GM12865 (cell line): Measurements from ENCODE around the gene ZNF350.
"Not testable (repeated sequence)": the region's sequence is repeated elsewhere in the genome, so short reads cannot be mapped to it uniquely, and the experiment has no call there.

Experiments used
- DNase-seq: peaks from one replicate; pipeline ENCODE4 v3.0.0; 2010; ENCODE audit warnings: low read depth
- H3K4me3 ChIP-seq: 2 replicates; pipeline ENCODE4 v1.5.1; 2011; ENCODE audit warnings: mild to moderate bottlenecking, low read depth, low read length, control low read depth
- TF ChIP-seq, protein P1 (sequence below): IDR thresholded peaks from 2 replicates; pipeline ENCODE4 v1.5.1; 2011; ENCODE audit warnings: low read length, control low read depth, low read depth, inconsistent platforms; ENCODE audit not compliant: insufficient read depth; ENCODE audit errors: missing control alignments

Gene ZNF350

DNA sequence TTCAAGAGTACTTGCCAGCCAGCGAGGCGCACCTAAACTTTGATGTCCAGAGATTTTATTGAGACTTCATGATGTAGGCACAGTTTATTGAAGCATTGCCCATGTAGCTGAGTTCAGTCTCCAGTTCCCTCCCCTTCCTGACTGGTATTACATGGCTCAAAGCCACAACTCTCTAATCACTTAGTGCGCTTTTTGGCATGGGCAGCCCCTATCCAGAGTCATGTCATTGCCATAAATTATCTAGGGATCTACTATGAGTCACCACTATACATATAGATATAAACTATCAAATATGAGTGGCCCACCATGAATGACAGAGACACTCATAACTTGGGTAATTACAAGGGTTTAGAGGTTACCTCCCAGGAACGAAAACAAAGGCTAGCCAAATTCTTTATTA is 33.9 kb upstream of the ZNF350 start:
- TF ChIP-seq, protein P1, sequence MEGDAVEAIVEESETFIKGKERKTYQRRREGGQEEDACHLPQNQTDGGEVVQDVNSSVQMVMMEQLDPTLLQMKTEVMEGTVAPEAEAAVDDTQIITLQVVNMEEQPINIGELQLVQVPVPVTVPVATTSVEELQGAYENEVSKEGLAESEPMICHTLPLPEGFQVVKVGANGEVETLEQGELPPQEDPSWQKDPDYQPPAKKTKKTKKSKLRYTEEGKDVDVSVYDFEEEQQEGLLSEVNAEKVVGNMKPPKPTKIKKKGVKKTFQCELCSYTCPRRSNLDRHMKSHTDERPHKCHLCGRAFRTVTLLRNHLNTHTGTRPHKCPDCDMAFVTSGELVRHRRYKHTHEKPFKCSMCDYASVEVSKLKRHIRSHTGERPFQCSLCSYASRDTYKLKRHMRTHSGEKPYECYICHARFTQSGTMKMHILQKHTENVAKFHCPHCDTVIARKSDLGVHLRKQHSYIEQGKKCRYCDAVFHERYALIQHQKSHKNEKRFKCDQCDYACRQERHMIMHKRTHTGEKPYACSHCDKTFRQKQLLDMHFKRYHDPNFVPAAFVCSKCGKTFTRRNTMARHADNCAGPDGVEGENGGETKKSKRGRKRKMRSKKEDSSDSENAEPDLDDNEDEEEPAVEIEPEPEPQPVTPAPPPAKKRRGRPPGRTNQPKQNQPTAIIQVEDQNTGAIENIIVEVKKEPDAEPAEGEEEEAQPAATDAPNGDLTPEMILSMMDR, result no peak
- DNase-seq, result no peak
- H3K4me3 ChIP-seq, result no peak overlapping the region

DNA sequence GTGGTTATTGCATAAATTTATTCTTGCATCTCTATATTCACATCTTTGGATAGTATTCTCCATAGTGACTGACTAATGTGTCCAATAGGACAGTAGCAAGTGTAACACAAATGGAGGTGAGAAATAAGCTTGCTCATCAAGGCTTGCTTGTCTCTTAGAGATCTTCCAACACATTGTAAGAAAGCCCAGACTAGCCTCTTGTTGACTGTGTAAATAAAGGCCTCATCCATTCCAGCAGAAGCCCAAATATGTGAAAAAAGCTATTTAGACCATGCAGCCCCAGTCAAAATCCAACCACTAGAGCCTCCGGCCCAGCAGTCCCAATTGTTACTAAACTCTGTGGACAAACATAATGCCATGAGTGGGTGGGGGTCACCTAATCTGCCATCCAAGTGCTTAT is 24.0 kb upstream of the ZNF350 start:
- no peak for DNase-seq
- no peak overlapping the region for H3K4me3 ChIP-seq
- TF ChIP-seq, protein P1, result no peak

DNA sequence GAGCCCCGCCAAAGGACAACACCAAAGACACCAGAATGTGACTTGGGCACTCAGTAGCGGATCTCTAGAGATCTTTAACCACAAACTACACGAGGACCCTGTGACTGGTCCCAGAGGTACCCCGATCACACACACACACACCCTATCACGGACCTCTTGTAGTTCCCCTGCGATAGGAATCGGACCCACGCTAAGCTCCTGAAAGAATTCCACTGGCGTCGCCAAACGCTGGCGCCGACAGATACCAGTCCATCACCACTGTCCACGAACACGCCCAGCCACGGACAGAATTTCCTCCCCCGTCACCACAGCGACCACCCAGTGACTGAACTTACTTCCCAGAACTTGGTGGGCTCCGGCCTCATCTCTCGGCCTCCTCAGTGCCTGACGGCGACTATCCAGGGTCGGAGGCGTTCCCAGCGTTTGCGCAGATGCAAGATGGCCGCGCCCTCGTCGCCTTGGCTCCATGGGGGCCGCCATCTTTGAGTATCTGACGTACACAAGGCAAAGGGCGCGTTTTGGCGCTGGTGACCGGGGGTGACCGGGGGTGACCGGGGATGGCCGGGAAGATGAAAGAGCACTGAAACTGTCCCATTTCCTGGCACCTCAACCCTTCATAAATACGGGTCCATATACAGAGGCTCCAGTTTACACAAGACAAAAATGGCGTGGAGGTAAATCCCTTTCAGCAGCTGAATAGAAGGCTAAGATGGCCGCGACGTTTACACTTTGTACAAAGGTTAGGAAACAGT is 21.3 kb upstream of the ZNF350 start, which contains the start of gene ZNF615:
ZNF615 (minus strand) TSS at position 406 of the 752 bp plus-strand sequence. CDS start 4,500 bp downstream, outside the sequence.
- peak; percentile 94 for DNase-seq
- TF ChIP-seq, protein P1, result no peak
- peak within 1 kb of the TSS; percentile 66 for H3K4me3 ChIP-seq

DNA sequence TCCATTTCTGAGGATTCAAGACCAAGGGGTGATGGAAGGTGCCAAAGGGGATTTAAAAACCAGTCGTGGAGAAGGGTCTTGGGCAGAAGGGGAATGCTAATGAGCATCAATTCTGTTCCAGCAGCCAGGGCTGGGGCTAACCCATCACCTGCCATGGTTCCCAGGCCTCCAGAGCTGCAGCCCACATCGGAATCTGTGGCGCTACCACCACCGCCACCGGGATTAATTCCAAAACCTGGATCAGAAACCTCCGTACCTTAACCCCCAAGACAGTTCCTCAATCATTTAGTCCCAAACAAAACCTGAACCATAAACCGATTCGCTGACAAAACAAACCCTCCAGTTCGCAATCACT is 20.8 kb upstream of the ZNF350 start:
- no peak for DNase-seq
- peak overlapping the region; percentile 66 for H3K4me3 ChIP-seq
- TF ChIP-seq, protein P1, result no peak

DNA sequence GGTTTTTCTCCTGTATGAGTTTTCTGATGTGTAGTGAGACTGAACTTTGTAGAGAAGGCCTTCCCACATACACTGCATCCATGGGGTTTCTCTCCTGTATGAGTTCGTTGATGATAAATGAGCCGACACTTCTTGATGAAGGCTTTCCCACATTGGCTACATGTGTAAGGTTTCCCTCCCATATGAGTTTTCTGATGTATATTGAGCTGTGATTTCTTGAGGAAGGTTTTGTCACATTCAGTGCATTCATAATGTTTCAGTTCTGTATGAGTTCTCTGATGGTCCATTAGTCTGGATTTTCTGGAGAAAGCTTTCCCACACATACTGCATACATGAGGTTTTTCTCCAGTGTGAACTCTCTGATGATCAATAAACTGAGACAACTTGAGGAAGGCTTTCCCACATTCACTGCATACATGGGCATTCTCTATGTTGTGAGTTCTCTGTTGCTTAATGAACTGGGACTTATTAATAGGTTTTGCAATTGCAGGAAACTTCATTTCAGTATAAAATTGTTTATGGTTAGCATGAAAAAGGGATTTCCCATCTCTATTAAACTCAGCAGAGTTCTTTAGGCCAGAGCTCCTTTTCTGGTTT is 7.5 kb upstream of the ZNF350 start:
- H3K4me3 ChIP-seq, result no peak overlapping the region
- TF ChIP-seq, protein P1, result no peak
- no peak for DNase-seq

DNA sequence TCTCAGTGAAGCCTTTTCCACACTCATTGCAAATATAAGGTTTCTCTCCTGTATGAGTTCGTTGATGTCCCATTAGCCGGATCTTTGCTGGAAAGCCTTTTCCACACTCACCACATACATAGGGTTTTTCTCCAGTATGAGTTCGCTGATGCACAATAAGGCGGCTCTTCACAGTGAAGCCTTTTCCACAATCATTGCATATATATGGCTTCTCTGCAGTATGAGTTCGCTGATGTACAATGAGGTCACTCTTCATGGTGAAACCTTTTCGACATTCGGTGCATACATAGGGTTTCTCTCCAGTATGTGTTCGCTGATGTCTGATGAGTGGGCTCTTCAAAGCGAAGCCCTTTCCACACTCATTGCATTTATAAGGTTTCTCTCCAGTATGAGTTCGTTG is 6.8 kb upstream of the ZNF350 start:
- TF ChIP-seq, protein P1, result no peak
- H3K4me3 ChIP-seq, result no peak overlapping the region

DNA sequence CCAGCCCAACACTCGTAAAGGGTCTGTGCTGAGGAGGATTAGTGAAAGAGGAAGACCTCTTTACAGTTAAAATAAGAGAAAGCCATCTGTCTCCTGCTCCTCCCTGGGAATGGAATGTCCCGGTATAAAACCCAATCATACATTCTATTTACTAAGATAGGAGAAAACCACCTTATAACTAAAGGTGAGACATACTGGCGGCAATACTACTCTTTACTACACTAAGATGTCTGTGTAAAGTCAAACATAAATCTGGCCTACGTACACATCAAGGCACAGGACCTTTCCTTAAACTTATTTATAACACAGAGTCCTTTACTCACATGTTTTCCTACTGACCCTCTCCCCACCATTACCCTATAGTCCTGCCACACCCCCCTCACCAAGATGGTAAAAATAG is 3.3 kb downstream of the ZNF350 start:
- H3K4me3 ChIP-seq, result no peak overlapping the region
- TF ChIP-seq, protein P1, result no peak
- no peak for DNase-seq

More for the DNA sequence above, 6.8 kb upstream of the ZNF350 start:
- DNase-seq, result no peak

DNA sequence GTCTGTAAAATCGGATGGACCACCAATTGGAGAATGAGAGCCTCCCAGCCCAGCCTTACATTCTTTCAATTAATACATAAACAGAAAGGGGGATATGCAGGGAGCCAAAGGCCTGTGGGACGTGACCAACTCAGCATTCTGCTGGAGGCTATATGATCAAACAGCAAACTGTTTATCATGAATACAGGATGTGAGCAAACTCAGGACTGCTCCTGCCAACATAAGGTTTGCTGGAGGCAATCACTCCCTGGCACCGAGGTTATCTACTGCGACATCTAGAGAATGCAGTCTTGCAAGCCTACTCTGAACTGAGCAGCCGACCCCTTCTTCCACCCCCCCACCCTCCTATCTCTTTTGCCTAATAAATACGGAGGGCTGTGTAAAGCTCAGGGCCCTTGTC is 5.7 kb downstream of the ZNF350 start:
- DNase-seq, H3K4me3 ChIP-seq: not testable (repeated sequence)
